Peyer's patch (tissue), 4 donors: ENCODE measurements around the gene TRIO.

Experiments
- CTCF ChIP-seq, 6 experiments: fragments of 450-650 bp in 4 of 6; fragments of 200-600 bp in 2 of 6; sonication (generic) in 1 of 6; IDR thresholded peaks; one replicate each; pipeline ENCODE4 v1.5.1; 2017 to 2019; ENCODE audit warnings: antibody characterized with exemption in 6 of 6, mild to moderate bottlenecking in 3 of 6, moderate library complexity in 1 of 6
- POLR2A ChIP-seq, 2 donors: fragments of 450-650 bp; IDR thresholded peaks; one replicate each; pipeline ENCODE4 v1.5.1; 2017; ENCODE audit warnings: antibody characterized with exemption in 2 of 2, mild to moderate bottlenecking in 2 of 2, moderate library complexity in 2 of 2

GRCh38 chr5:14501353-14502293 lies 358.5 kb downstream of the TRIO start:
- TF ChIP-seq CTCF (IDR thresholded peaks at IDR 0.05) (no peak), POLR2A (IDR thresholded peaks at IDR 0.05) (no peak)
